Activated CD4-positive, alpha-beta T cell treated with anti-CD3 and anti-CD28 coated beads for 36 hours (primary cell): ENCODE measurements around the gene CHCHD5. TPM values are rescaled to one million over a fixed set of nuclear protein-coding genes. Genes with fewer than 3 reads are reported as not detected.
A peak's percentile ranks its signal among the peaks of the same experiment; 100 is the strongest.
"Not testable (repeated sequence)": the region's sequence is repeated elsewhere in the genome, so short reads cannot be mapped to it uniquely, and the experiment has no call there.

Experiments
- ATAC-seq: fragments of 200-7000 bp; cut with Tn5 transposase; one replicate; pipeline ENCODE4 v1.10.0; 2021; ENCODE audit warnings: mild to moderate bottlenecking, moderate library complexity
- CTCF ChIA-PET: fragments of 350-600 bp; sonication (Branson Sonifier 250); formaldehyde crosslinking; loops from one replicate; lab custom pipeline; 2021; ENCODE audit warnings: antibody characterized with exemption; lab: Charles Lee
- POLR2A ChIA-PET: fragments of 350-600 bp; sonication (Branson Sonifier 250); formaldehyde crosslinking; loops from one replicate; lab custom pipeline; 2021; ENCODE audit warnings: antibody characterized with exemption, inconsistent platforms; lab: Charles Lee
- DNase-seq: peaks from one replicate; pipeline ENCODE4 v3.0.0-alpha.2; 2020
- H3K27ac Mint-ChIP-seq: one replicate; pipeline ENCODE4 v1.8.0; 2021; ENCODE audit warnings: mixed read lengths
- H3K27me3 Mint-ChIP-seq: one replicate; pipeline ENCODE4 v1.8.0; 2021; ENCODE audit warnings: mixed read lengths
- H3K36me3 Mint-ChIP-seq: one replicate; pipeline ENCODE4 v1.8.0; 2021; ENCODE audit warnings: low read depth, mixed read lengths
- H3K4me1 Mint-ChIP-seq: one replicate; pipeline ENCODE4 v1.8.0; 2021; ENCODE audit warnings: mixed read lengths
- H3K4me3 Mint-ChIP-seq: one replicate; pipeline ENCODE4 v1.8.0; 2021; ENCODE audit warnings: mild to moderate bottlenecking, moderate library complexity, mixed read lengths
- H3K9me3 Mint-ChIP-seq: one replicate; pipeline ENCODE4 v1.8.0; 2021; ENCODE audit warnings: low read depth, mixed read lengths
- intact Hi-C, 2 experiments: fragments of 100-400 bp; cut with DNase I in 1 of 2; cut with micrococcal nuclease in 1 of 2; formaldehyde crosslinking; loops; one replicate each; pipeline versions ENCODE4 v1.14.2 to v1.15.1; 2022 to 2024; cut with DNase I, micrococcal nuclease
- total RNA-seq, 2 experiments: library from RNA; stranded (reverse); gene quantifications; one replicate each; pipeline ENCODE4 v1.2.3, GENCODE V29; 2021

The CHCHD5 gene
- total RNA-seq, 2 experiments from 2014 or later = 34.4 to 37.0 TPM

- H3K27ac Mint-ChIP-seq = peak overlapping the region; percentile 2
- peaks cover 61% of the 10 kb centered on the region for H3K36me3 Mint-ChIP-seq
- H3K4me1 Mint-ChIP-seq = peaks cover 13% of the 10 kb centered on the region
- no peak overlapping the region for H3K4me3 Mint-ChIP-seq
- no peak for ATAC-seq
- H3K9me3 Mint-ChIP-seq = no peaks in the 10 kb centered on the region
- ChIA-PET POLR2A (no interaction called here), CTCF (no interaction called here)
- no peak for DNase-seq
- intact Hi-C loops = loop anchor here in 1 of 2 experiments (10.0 kb wide), 1 partner anchor 626 kb away; the partner anchor contains the start of gene PSD4
- H3K27me3 Mint-ChIP-seq = no peaks in the 10 kb centered on the region
Measured at GRCh38 chr2:112548980-112549379, 35.4 kb upstream of the CHCHD5 start.

GRCh38 chr2:112566104-112566503 lies 18.3 kb upstream of the CHCHD5 start:
- no peak for DNase-seq
- ATAC-seq = peak; percentile 44
- intact Hi-C loops = no loop called here
- Mint-ChIP-seq H3K4me3 (no peak overlapping the region), H3K27ac (no peak overlapping the region), H3K4me1 (peaks cover 6% of the 10 kb centered on the region), H3K27me3 (no peaks in the 10 kb centered on the region), H3K36me3 (peaks cover 70% of the 10 kb centered on the region), H3K9me3 (peaks cover 3% of the 10 kb centered on the region)
- POLR2A ChIA-PET = no interaction called here
- CTCF ChIA-PET = interaction anchor here (0.8 to 0.9 kb wide), 2 partner anchors 20 to 114 kb away, joined by 3 to 4 read pairs; no protein-coding TSS in a partner anchor

GRCh38 chr2:112566508-112566907 lies 17.9 kb upstream of the CHCHD5 start:
- H3K4me3 Mint-ChIP-seq, H3K4me1 Mint-ChIP-seq, intact Hi-C loops, POLR2A ChIA-PET, H3K9me3 Mint-ChIP-seq, H3K27me3 Mint-ChIP-seq, H3K27ac Mint-ChIP-seq, DNase-seq, ATAC-seq: not testable (repeated sequence)
- peaks cover 72% of the 10 kb centered on the region for H3K36me3 Mint-ChIP-seq
- CTCF ChIA-PET = interaction anchor here (0.8 kb wide), 1 partner anchor 115 kb away, joined by 3 read pairs; no protein-coding TSS in a partner anchor

- H3K27me3 Mint-ChIP-seq = no peaks in the 10 kb centered on the region
- intact Hi-C loops = no loop called here
- ChIA-PET POLR2A (no interaction called here), CTCF (interaction anchor here (0.9 kb wide), 1 partner anchor 11 kb away, joined by 3 read pairs; no protein-coding TSS in a partner anchor)
- H3K36me3 Mint-ChIP-seq = peaks cover 83% of the 10 kb centered on the region
- H3K9me3 Mint-ChIP-seq = peaks cover 3% of the 10 kb centered on the region
- no peaks in the 10 kb centered on the region for H3K4me1 Mint-ChIP-seq
- DNase-seq (no peak), ATAC-seq (no peak)
- H3K27ac Mint-ChIP-seq = no peak overlapping the region
- H3K4me3 Mint-ChIP-seq = no peak overlapping the region
Measured at GRCh38 chr2:112572005-112572404, 12.4 kb upstream of the CHCHD5 start.

GRCh38 chr2:112577756-112578155 lies 6.7 kb upstream of the CHCHD5 start:
- no peaks in the 10 kb centered on the region for H3K9me3 Mint-ChIP-seq
- intact Hi-C loops = no loop called here
- H3K27me3 Mint-ChIP-seq = no peaks in the 10 kb centered on the region
- ATAC-seq (no peak), DNase-seq (no peak)
- POLR2A ChIA-PET = interaction anchor here (0.7 kb wide), 1 partner anchor 67 kb away, joined by 3 read pairs; no protein-coding TSS in a partner anchor
- CTCF ChIA-PET = interaction anchor here (0.6 kb wide), 1 partner anchor 302 kb away, joined by 3 read pairs; no protein-coding TSS in a partner anchor
- H3K36me3 Mint-ChIP-seq = peaks cover 33% of the 10 kb centered on the region
- H3K27ac Mint-ChIP-seq = no peak overlapping the region
- H3K4me3 Mint-ChIP-seq = no peak overlapping the region
- peaks cover 6% of the 10 kb centered on the region for H3K4me1 Mint-ChIP-seq

- DNase-seq (no peak), ATAC-seq (no peak)
- no peaks in the 10 kb centered on the region for H3K9me3 Mint-ChIP-seq
- H3K4me1 Mint-ChIP-seq = peaks cover 15% of the 10 kb centered on the region
- intact Hi-C loops = no loop called here
- no peaks in the 10 kb centered on the region for H3K27me3 Mint-ChIP-seq
- no peak overlapping the region for H3K27ac Mint-ChIP-seq
- peaks cover 26% of the 10 kb centered on the region for H3K36me3 Mint-ChIP-seq
- ChIA-PET CTCF (no interaction called here), POLR2A (no interaction called here)
- no peak overlapping the region for H3K4me3 Mint-ChIP-seq
Measured at GRCh38 chr2:112579241-112579640, 5.2 kb upstream of the CHCHD5 start.

GRCh38 chr2:112580084-112580483 lies 4.3 kb upstream of the CHCHD5 start:
- Mint-ChIP-seq H3K27me3 (no peaks in the 10 kb centered on the region), H3K4me3 (no peak overlapping the region), H3K4me1 (peaks cover 19% of the 10 kb centered on the region), H3K27ac (no peak overlapping the region), H3K9me3 (no peaks in the 10 kb centered on the region), H3K36me3 (peaks cover 22% of the 10 kb centered on the region)
- ChIA-PET POLR2A (no interaction called here), CTCF (no interaction called here)
- ATAC-seq (no peak), DNase-seq (no peak)
- intact Hi-C loops = loop anchor here in 1 of 2 experiments (5.0 kb wide), 1 partner anchor 328 kb away; no protein-coding TSS in a partner anchor

- CTCF ChIA-PET = interaction anchor here (0.6 to 2.0 kb wide), 12 partner anchors 11 to 295 kb away, joined by 3 to 6 read pairs (median 3); partner anchors contain the start of gene POLR1B
- peak; percentile 24 for ATAC-seq
- H3K4me3 Mint-ChIP-seq = peak overlapping the region; percentile 33
- intact Hi-C loops = loop anchor here (1.0 to 5.0 kb wide), 4 partner anchors 308 to 462 kb away; partner anchors contain the start of gene ZC3H6 (in 1 of the 2)
- peaks cover 14% of the 10 kb centered on the region for H3K36me3 Mint-ChIP-seq
- H3K9me3 Mint-ChIP-seq = no peaks in the 10 kb centered on the region
- H3K4me1 Mint-ChIP-seq = peaks cover 30% of the 10 kb centered on the region
- POLR2A ChIA-PET = no interaction called here
- no peaks in the 10 kb centered on the region for H3K27me3 Mint-ChIP-seq
- no peak overlapping the region for H3K27ac Mint-ChIP-seq
- peak; percentile 56 for DNase-seq
Measured at GRCh38 chr2:112582314-112582746, 2.1 kb upstream of the CHCHD5 start.

- POLR2A ChIA-PET = interaction anchor here (0.7 to 1.3 kb wide), 2 partner anchors 62 to 101 kb away, joined by 3 read pairs; partner anchors contain the start of gene SLC20A1
Measured at GRCh38 chr2:112583497-112584133, 794 bp upstream of the CHCHD5 start.

GRCh38 chr2:112584891-112585250 lies 462 bp downstream of the CHCHD5 start:
- H3K4me3 Mint-ChIP-seq = peak overlapping the region; percentile 95
- H3K27ac Mint-ChIP-seq = peak overlapping the region; percentile 93
- no peaks in the 10 kb centered on the region for H3K27me3 Mint-ChIP-seq
- no peak for DNase-seq
- peaks cover 22% of the 10 kb centered on the region for H3K36me3 Mint-ChIP-seq
- ChIA-PET POLR2A (interaction anchor here (0.8 kb wide), 1 partner anchor 43 kb away, joined by 3 read pairs; no protein-coding TSS in a partner anchor), CTCF (interaction anchor here (0.6 to 2.1 kb wide), 8 partner anchors 9 to 1267 kb away, joined by 3 to 6 read pairs (median 4); no protein-coding TSS in a partner anchor)
- intact Hi-C loops = loop anchor here (1.0 to 5.0 kb wide), 12 partner anchors 41 to 700 kb away; partner anchors contain the start of genes POLR1B (in 2 of the 2), SLC20A1 (in 2 of the 2), ANAPC1 (in 1 of the 2) and CKAP2L (in 1 of the 2)
- H3K9me3 Mint-ChIP-seq = no peaks in the 10 kb centered on the region
- ATAC-seq = no peak
- H3K4me1 Mint-ChIP-seq = peaks cover 28% of the 10 kb centered on the region

More at GRCh38 chr2:112583497-112584133, 794 bp upstream of the CHCHD5 start:
- Mint-ChIP-seq H3K9me3 (no peaks in the 10 kb centered on the region), H3K27ac (peak overlapping the region; percentile 93), H3K4me1 (peaks cover 30% of the 10 kb centered on the region), H3K4me3 (peak overlapping the region; percentile 95), H3K27me3 (no peaks in the 10 kb centered on the region), H3K36me3 (peaks cover 18% of the 10 kb centered on the region)
- no peak for DNase-seq
- intact Hi-C loops = loop anchor here (1.0 to 5.0 kb wide), 14 partner anchors 41 to 699 kb away; partner anchors contain the start of genes POLR1B (in 2 of the 2), SLC20A1 (in 2 of the 2), ZC3H6 (in 2 of the 2) and ANAPC1 (in 1 of the 2)
- ATAC-seq = no peak
- CTCF ChIA-PET = interaction anchor here (0.5 to 2.1 kb wide), 14 partner anchors 12 to 495 kb away, joined by 3 to 6 read pairs (median 3); partner anchors contain the start of gene POLR1B

GRCh38 chr2:112585400-112585799 lies 991 bp downstream of the CHCHD5 start:
- no peak for ATAC-seq
- POLR2A ChIA-PET = interaction anchor here (0.8 kb wide), 1 partner anchor 43 kb away, joined by 3 read pairs; no protein-coding TSS in a partner anchor
- CTCF ChIA-PET = interaction anchor here (1.0 to 1.4 kb wide), 3 partner anchors 15 to 152 kb away, joined by 3 to 5 read pairs (median 4); no protein-coding TSS in a partner anchor
- DNase-seq = no peak
- Mint-ChIP-seq H3K4me1 (peaks cover 28% of the 10 kb centered on the region), H3K27me3 (no peaks in the 10 kb centered on the region), H3K36me3 (peaks cover 22% of the 10 kb centered on the region), H3K4me3 (peak overlapping the region; percentile 95), H3K9me3 (no peaks in the 10 kb centered on the region), H3K27ac (peak overlapping the region; percentile 93)
- intact Hi-C loops = loop anchor here in 1 of 2 experiments (2.0 kb wide), 1 partner anchor 701 kb away; the partner anchor contains the start of gene ANAPC1
